Epithelial cell of proximal tubule (primary cell): Measurements from ENCODE around the gene ATIC. TPM values are rescaled to one million over a fixed set of nuclear protein-coding genes. Genes with fewer than 3 reads are reported as not detected.
A peak's percentile ranks its signal among the peaks of the same experiment; 100 is the strongest.

Experiments
- DNase-seq: peaks from one replicate; pipeline ENCODE4 v3.0.0-alpha.2; 2011; ENCODE audit warnings: low read depth
- H3K4me3 ChIP-seq: 2 replicates; pipeline ENCODE4 v1.5.1; 2011; ENCODE audit warnings: low read depth, mild to moderate bottlenecking, low read length
- total RNA-seq: library from RNA; depleted of rRNA; stranded (reverse); fragments of >200 nt; gene quantifications from 2 replicates; pipeline ENCODE4 v1.2.3, GENCODE V29; 2015
- TF ChIP-seq, protein P1 (sequence below): conservative IDR thresholded peaks from 2 replicates; pipeline ENCODE4 v1.5.1; 2012; ENCODE audit warnings: low read depth, mild to moderate bottlenecking, low read length

ATIC gene
- total RNA-seq = 58.3 and 77.2 TPM in 2 replicates

DNA sequence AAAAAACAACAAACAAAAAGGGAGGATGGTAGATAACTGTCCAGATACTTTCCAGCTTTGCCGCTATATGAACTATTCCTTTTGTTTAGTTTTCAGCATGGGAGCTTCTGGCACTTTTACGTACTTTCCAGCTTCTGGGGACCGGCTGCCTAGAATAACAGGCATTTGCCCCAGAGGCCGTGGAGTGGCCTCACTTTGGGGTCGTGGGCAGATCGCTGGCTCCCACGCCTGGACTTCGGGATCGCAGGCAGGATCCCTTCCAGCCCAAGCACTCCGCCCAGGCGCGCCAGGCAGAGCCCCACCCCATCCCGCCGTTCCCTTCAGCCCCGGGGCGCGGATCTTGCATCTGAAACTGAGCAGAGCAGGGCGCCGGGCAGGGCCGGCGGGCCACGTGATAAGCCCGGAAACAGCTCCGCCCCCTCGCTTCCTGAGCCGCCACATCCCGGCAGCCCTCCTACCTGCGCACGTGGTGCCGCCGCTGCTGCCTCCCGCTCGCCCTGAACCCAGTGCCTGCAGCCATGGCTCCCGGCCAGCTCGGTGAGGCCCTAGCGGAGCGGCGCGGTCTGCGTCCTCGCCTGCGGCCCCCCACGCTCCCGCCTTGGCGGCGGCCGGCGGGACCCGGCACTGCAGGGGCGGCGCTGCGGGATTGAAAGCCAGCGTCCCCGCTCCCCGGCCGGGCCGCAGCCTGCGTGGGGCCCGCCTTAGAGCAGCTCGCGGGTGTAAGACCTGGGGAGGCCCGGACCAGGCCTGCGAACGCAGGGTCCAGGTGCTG, at the start of gene ATIC:
ATIC (plus strand) TSS at position 435 of the 772 bp plus-strand sequence; CDS start at position 519, 84 bp downstream.
- TF ChIP-seq, protein P1, sequence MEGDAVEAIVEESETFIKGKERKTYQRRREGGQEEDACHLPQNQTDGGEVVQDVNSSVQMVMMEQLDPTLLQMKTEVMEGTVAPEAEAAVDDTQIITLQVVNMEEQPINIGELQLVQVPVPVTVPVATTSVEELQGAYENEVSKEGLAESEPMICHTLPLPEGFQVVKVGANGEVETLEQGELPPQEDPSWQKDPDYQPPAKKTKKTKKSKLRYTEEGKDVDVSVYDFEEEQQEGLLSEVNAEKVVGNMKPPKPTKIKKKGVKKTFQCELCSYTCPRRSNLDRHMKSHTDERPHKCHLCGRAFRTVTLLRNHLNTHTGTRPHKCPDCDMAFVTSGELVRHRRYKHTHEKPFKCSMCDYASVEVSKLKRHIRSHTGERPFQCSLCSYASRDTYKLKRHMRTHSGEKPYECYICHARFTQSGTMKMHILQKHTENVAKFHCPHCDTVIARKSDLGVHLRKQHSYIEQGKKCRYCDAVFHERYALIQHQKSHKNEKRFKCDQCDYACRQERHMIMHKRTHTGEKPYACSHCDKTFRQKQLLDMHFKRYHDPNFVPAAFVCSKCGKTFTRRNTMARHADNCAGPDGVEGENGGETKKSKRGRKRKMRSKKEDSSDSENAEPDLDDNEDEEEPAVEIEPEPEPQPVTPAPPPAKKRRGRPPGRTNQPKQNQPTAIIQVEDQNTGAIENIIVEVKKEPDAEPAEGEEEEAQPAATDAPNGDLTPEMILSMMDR = no peak
- DNase-seq = no peak
- peak within 1 kb of the TSS; percentile 83 for H3K4me3 ChIP-seq

DNA sequence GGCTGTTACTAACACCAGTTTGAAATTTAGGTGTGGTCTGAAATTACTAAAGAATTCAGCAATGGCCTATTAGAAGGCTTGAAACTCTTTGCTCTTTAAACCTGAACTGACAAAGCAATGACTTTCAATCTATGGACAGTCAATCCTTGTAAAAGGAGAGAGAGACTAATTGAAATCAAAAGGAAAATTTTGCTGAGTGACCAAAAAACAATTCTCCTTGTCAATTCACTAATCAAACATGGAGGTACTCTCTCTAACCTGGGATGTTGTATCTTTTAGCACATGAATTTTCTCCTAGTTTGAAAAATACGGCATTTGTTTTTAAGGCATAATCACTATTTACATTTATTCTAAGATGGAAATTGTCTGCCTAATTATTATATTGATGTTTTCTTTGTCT, 49.6 kb upstream of the ATIC start:
- TF ChIP-seq, protein P1 = no peak
- DNase-seq = no peak
- H3K4me3 ChIP-seq = no peak overlapping the region

DNA sequence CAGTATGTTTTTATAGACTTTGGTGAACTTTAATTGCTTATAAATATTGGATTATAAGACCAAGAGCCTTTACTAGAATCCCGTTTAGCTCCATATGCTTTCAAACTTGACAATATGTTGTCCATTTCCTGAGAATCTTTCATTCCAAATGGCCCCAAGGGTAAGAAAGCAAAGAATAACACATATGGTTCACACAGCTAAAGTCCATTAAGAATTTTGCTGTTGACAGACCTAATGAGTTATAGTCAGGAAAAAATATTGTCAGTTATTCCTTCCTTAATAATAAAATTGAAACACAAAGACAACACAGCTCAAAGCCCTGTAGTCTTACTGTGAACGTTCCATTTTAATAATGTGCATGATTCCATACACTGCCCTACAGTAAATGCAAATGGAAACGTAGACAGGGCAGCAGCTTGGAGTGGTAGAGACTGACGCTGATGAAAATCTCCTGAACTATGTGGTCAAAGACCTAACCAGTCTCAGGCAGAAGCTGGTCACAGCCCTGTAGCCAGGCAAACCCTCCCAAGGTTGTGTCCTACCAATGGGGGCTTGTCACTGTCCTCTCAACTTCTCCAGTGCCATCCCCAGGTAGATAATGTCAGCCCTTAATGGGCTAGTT, 49.0 kb upstream of the ATIC start:
- TF ChIP-seq, protein P1 = no peak
- no peak overlapping the region for H3K4me3 ChIP-seq
- no peak for DNase-seq

DNA sequence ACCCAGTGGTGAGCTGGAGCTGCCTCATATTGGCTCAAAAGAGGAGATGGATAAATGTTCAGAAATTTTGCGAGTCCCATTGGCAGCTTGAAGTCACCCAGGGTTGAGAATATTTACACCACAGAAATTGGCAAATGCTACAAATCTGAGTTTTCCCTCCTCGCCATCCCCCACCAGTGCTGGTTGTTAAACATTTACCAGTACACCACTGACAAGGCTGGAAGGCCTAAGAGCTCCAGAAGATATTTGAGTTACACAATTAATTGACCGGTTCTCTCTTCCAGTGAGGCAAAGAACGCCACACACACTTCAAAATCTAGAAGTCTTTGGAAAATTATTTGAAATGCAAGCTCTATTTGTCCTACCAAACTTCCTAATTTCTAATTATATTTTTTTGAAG, 47.5 kb upstream of the ATIC start:
- no peak overlapping the region for H3K4me3 ChIP-seq
- TF ChIP-seq, protein P1 = no peak
- DNase-seq = no peak

DNA sequence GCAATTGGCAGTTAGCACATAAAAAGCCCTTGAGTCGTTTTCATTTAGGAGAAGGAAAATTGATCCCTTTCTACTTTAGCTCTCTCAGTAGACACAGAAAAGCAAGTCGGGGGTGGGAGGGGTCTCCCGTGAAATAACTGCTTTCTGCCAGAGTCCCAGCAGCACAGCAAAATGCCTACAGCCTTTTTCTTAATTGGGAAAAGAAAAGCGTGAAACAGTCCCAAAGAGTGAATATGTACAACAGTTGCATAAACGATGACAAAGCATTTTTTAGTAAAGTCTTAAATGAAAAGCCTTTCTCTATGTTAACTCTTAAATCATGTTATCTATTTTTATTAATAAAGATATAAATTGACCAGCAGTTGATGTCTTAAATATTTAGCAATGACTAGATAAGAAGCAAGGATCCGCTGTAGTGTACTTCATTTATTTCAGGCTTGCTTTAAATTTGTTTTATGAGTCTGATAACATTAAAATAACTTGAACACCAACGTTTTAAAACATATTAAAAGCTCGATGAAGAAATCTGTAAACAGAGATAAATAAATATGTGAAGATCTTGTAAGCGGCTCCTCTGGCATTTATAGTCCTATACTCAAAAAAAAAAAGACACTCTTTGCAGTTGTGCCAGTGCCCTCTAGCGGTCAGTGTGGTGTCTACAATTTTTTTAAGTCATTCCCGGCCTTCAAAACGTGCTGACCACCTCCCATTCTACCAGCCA, 42.3 kb upstream of the ATIC start:
- no peak overlapping the region for H3K4me3 ChIP-seq
- peak; percentile 19 for DNase-seq
- TF ChIP-seq, protein P1 = peak; percentile 81

DNA sequence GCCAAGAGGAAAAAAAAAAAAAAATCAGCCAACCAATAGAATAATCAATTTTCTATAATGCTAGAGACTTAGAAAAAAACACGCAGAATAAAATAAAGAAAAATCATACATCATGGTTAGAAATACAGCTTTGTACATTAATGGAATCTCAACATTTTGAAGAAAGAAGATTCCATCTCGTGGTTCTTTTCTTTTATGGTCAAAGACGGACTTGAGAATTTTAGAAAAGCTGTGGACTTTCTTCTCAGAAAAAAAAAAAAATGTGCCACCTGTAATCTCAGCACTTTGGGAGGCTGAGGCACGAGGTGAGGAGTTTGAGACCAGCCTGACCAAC, 41.8 kb upstream of the ATIC start:
- TF ChIP-seq, protein P1 = no peak
- no peak overlapping the region for H3K4me3 ChIP-seq
- no peak for DNase-seq
